Liver (tissue), 9 donors: Measurements from ENCODE around the gene PERCC1. TPM values are rescaled to one million over a fixed set of nuclear protein-coding genes. Genes with fewer than 3 reads are reported as not detected.

ENCODE experiments used
- DNase-seq: peaks from one replicate; pipeline ENCODE4 v3.0.0-alpha.2; 2017; ENCODE audit warnings: low spot score
- H3K27ac ChIP-seq, 2 donors: one replicate each; pipeline ENCODE4 v1.7.0; 2013; ENCODE audit warnings: inconsistent platforms in 2 of 2, low read length in 2 of 2, control low read depth in 1 of 2, low read depth in 1 of 2, mild to moderate bottlenecking in 1 of 2
- H3K27me3 ChIP-seq, 4 donors: one replicate each; pipeline versions ENCODE4 v1.6.1 to v1.7.0; 2013; ENCODE audit warnings: low read length in 3 of 4, inconsistent platforms in 1 of 4, mild to moderate bottlenecking in 1 of 4, moderate library complexity in 1 of 4; ENCODE audit not compliant: control insufficient read depth in 4 of 4, insufficient read depth in 4 of 4
- H3K36me3 ChIP-seq, 4 donors: one replicate each; pipeline versions ENCODE4 v1.6.1 to v1.7.0; 2013; ENCODE audit warnings: low read length in 3 of 4, mild to moderate bottlenecking in 3 of 4, low read depth in 1 of 4, moderate library complexity in 1 of 4; ENCODE audit not compliant: control insufficient read depth in 4 of 4, insufficient read depth in 3 of 4
- H3K4me1 ChIP-seq, 4 donors: one replicate each; pipeline versions ENCODE4 v1.6.1 to v1.7.0; 2013; ENCODE audit warnings: low read length in 3 of 4, mild to moderate bottlenecking in 3 of 4, moderate library complexity in 1 of 4; ENCODE audit not compliant: control insufficient read depth in 4 of 4, insufficient read depth in 4 of 4
- H3K4me3 ChIP-seq, 3 donors: one replicate each; pipeline versions ENCODE4 v1.6.1 to v1.7.0; 2013; ENCODE audit warnings: low read length in 3 of 3, control low read depth in 1 of 3, low read depth in 1 of 3, mild to moderate bottlenecking in 1 of 3
- H3K9ac ChIP-seq, 2 donors: one replicate each; pipeline ENCODE4 v1.7.0; 2013; ENCODE audit warnings: low read length in 2 of 2, mild to moderate bottlenecking in 2 of 2, moderate library complexity in 2 of 2, control low read depth in 1 of 2, low read depth in 1 of 2
- H3K9me3 ChIP-seq, 4 donors: one replicate each; pipeline versions ENCODE4 v1.6.1 to v1.7.0; 2013; ENCODE audit warnings: low read length in 3 of 4; ENCODE audit not compliant: control insufficient read depth in 4 of 4
- EGR1 ChIP-seq, 2 donors: IDR thresholded peaks; 2 replicates each; pipeline ENCODE4 v1.6.1; 2016 to 2018; ENCODE audit warnings: antibody characterized with exemption in 2 of 2, low read depth in 2 of 2
- GABPA ChIP-seq, 2 donors: IDR thresholded peaks in 1 of 2; conservative IDR thresholded peaks in 1 of 2; 2 replicates each; pipeline ENCODE4 v1.6.1; 2016; ENCODE audit warnings: antibody characterized with exemption in 2 of 2, mild to moderate bottlenecking in 1 of 2, moderate library complexity in 1 of 2
- NR2F2 ChIP-seq: IDR thresholded peaks from 2 replicates; pipeline ENCODE4 v1.6.1; 2016; ENCODE audit warnings: antibody characterized with exemption
- RAD21 ChIP-seq, 2 donors: IDR thresholded peaks; 2 replicates each; pipeline ENCODE4 v1.6.1; 2016; ENCODE audit warnings: antibody characterized with exemption in 2 of 2, mild to moderate bottlenecking in 2 of 2
- SP1 ChIP-seq: IDR thresholded peaks from 2 replicates; pipeline ENCODE4 v1.6.1; 2018; ENCODE audit warnings: antibody characterized with exemption, mild to moderate bottlenecking
- WGBS: extraction: QIAGEN DNeasy Blood & Tissue Kit; methylation state at CpG from one replicate; pipeline ENCODE4 v1.1.7; 2013; 5-methylcytosine and 5-hydroxymethylcytosine counted together
- polyA plus RNA-seq, 2 donors: library from polyadenylated mRNA; stranded (reverse) in 1 of 2; unstranded in 1 of 2; fragments of 200-250 nt in 1 of 2; fragments of >200 nt in 1 of 2; fragmentation: Nextera tagmentation in 1 of 2; extraction: Ambion mirVana in 1 of 2; gene quantifications; one replicate each; pipeline versions ENCODE4 v1.2.1 to v1.2.3, GENCODE V29; 2013 to 2015
- total RNA-seq, 2 donors: library from RNA; depleted of rRNA; stranded (reverse); fragments of >200 nt; gene quantifications; one replicate each; pipeline ENCODE4 v1.2.3, GENCODE V29; 2014
- TF ChIP-seq, protein P1 (sequence below): IDR thresholded peaks from 2 replicates; pipeline ENCODE4 v1.6.1; 2016; ENCODE audit warnings: antibody characterized with exemption
- TF ChIP-seq, protein P2 (sequence below): fragments of 150-350 bp; IDR thresholded peaks from 2 replicates; pipeline ENCODE4 v1.5.1; 2017; ENCODE audit warnings: improper control_type of control experiment, low read depth, low read length; ENCODE audit not compliant: missing input control
- donor health status: healthy.
- donor health status: healthy.
- donor health status: healthy.
- donor health status: healthy.
- donor health status: healthy.

Gene PERCC1
- total and polyA plus RNA-seq, 4 donors, result 0.50 to 4.7 TPM; not detected in 2

DNA sequence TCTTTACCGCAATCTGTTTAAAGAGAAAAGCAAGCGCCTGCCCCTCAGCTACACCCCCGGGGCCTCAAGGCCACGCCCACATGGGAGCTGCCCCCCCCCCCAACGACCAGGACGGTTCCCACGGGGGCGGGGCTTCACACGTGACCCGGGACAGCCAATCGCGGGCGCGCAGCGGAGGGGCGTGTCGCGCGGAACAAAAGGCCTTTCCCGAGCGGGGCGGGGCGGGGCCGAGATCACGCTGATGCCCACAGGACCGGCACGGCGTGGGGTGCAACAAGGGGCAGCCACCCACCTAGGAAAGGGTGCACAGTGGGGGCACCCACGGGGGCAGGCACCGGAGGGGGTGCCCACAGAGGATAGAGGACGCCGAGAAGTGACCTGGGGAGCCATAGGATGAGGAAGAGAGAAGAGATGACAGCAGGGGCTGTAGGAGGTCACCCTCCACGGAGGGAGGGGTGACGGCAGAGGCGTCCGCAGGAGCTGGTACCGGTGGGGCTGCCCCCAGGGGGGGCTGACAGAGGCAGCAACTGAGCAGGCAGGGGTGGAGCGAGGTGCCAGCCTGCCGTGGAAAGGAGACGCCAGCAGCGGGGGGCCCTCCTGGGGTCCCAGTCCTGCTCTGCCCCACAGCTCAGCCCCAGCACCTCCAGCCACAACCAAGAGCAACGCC is 22.6 kb upstream of the PERCC1 start:
- H3K4me1 ChIP-seq, result peaks cover 5 to 12% (median 8%) of the 10 kb centered on the region in 4 donors
- H3K27ac ChIP-seq, result no peak overlapping the region
- H3K27me3 ChIP-seq, result no peaks in the 10 kb centered on the region
- no peaks in the 10 kb centered on the region for H3K9me3 ChIP-seq
- H3K36me3 ChIP-seq, result peaks cover 0 to 20% (median 7%) of the 10 kb centered on the region in 4 donors
- peak; percentile 95 for DNase-seq
- peak in 1 of 2 donors; percentile 28 for TF ChIP-seq GABPA (IDR thresholded peaks at IDR 0.05 in 1 of 2, conservative IDR thresholded peaks at IDR 0.05 in 1 of 2)
- peak; percentile 57 for TF ChIP-seq SP1
- TF ChIP-seq EGR1 (IDR thresholded peaks at IDR 0.05; ENCODE audit: low read depth in 2 of 2), result no peak
- peak overlapping the region in 2 of 3 donors; percentile 27 to 47 for H3K4me3 ChIP-seq
- no peak overlapping the region for H3K9ac ChIP-seq
- WGBS, result 8% methylated on average over 42 of the region's 42 CpGs

DNA sequence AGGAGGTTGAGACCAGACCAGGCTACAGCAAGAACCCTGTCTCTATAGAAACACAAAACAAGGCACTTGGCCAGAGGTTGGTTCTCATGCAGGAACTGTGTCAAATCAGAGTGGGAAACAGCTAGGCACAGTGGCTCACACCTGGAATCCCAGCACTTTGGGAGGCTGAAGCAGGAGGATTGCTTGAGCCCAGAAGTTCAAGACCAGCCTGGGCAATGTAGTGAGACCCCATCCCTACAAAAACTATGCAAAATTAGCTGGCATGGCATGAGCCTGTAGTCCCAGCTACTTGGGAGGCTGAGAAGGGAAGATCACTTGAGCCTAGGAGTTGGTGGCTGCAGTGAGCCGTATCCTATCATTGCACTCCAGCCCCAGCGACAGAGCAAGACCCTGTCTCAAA is 18.0 kb upstream of the PERCC1 start:
- no peak overlapping the region for H3K27ac ChIP-seq
- no peak for DNase-seq
- H3K27me3 ChIP-seq, result no peaks in the 10 kb centered on the region
- 81% methylated on average over 2 of the region's 2 CpGs for WGBS
- H3K4me3 ChIP-seq, result no peak overlapping the region
- TF ChIP-seq NR2F2 (no peak), SP1 (no peak), EGR1 (IDR thresholded peaks at IDR 0.05; ENCODE audit: low read depth in 2 of 2) (no peak)
- TF ChIP-seq, protein P1, sequence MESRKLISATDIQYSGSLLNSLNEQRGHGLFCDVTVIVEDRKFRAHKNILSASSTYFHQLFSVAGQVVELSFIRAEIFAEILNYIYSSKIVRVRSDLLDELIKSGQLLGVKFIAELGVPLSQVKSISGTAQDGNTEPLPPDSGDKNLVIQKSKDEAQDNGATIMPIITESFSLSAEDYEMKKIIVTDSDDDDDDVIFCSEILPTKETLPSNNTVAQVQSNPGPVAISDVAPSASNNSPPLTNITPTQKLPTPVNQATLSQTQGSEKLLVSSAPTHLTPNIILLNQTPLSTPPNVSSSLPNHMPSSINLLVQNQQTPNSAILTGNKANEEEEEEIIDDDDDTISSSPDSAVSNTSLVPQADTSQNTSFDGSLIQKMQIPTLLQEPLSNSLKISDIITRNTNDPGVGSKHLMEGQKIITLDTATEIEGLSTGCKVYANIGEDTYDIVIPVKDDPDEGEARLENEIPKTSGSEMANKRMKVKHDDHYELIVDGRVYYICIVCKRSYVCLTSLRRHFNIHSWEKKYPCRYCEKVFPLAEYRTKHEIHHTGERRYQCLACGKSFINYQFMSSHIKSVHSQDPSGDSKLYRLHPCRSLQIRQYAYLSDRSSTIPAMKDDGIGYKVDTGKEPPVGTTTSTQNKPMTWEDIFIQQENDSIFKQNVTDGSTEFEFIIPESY, result no peak
- H3K36me3 ChIP-seq, result peaks cover 0 to 8% (median 5%) of the 10 kb centered on the region in 4 donors
- H3K4me1 ChIP-seq, result peaks cover 6 to 14% (median 10%) of the 10 kb centered on the region in 4 donors
- H3K9ac ChIP-seq, result no peak overlapping the region
- no peaks in the 10 kb centered on the region for H3K9me3 ChIP-seq

DNA sequence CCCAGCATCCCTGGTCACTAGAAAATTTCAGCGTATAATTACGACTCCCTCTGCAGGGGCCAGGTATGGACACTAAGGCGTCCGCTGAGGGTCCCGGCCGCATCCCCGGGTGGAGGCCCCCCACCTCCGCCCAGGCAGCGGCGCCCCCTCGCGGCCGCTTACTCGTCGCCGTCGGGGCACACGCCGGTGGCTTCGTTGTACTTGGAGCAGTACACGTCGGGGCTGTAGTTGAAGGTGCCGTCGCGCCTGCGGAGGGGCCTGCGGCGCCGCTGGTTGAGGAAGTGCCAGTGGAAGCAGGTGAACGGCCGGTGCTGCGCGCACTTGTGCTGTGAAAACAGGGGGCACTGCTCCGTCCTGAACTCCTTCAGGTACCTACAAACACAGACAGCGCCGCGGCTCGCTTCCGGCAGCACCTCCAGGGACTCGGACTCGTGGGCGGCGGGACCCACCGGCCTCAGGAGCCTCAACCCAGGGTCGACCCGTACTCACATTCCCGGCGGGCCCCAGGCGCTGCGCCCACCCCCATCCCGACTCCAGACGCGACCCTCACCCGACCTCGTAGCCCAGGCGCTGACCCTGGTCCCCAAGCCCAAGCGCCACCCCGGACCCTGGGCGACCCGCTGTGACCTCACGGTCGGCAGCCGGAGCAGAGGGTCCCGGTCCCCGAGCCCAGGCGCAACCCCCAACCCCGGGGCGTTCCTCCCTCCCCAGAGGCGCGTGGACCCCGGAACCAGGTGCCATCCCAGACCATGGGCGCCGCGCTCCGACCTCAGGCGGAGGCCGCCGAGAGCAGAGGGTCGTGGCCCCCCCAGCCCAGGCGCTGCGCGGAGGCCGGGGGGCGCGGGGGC is 17.0 kb upstream of the PERCC1 start:
- Histone ChIP-seq H3K36me3 (peaks cover 0 to 8% (median 5%) of the 10 kb centered on the region in 4 donors), H3K4me1 (peaks cover 3 to 8% (median 6%) of the 10 kb centered on the region in 4 donors), H3K4me3 (peak overlapping the region; percentile 61 to 100 (median 80)), H3K27me3 (no peaks in the 10 kb centered on the region), H3K9ac (peak overlapping the region in 1 of 2 donors; percentile 81), H3K27ac (peak overlapping the region; percentile 62 to 64), H3K9me3 (no peaks in the 10 kb centered on the region)
- peak; percentile 69 for DNase-seq
- 5% methylated on average over 85 of the region's 85 CpGs for WGBS
- no peak for TF ChIP-seq SP1
- TF ChIP-seq RAD21 (IDR thresholded peaks at IDR 0.05), result peak; percentile 48 to 70
- TF ChIP-seq, protein P2, sequence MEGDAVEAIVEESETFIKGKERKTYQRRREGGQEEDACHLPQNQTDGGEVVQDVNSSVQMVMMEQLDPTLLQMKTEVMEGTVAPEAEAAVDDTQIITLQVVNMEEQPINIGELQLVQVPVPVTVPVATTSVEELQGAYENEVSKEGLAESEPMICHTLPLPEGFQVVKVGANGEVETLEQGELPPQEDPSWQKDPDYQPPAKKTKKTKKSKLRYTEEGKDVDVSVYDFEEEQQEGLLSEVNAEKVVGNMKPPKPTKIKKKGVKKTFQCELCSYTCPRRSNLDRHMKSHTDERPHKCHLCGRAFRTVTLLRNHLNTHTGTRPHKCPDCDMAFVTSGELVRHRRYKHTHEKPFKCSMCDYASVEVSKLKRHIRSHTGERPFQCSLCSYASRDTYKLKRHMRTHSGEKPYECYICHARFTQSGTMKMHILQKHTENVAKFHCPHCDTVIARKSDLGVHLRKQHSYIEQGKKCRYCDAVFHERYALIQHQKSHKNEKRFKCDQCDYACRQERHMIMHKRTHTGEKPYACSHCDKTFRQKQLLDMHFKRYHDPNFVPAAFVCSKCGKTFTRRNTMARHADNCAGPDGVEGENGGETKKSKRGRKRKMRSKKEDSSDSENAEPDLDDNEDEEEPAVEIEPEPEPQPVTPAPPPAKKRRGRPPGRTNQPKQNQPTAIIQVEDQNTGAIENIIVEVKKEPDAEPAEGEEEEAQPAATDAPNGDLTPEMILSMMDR, result peak; percentile 34
